Measurements from ENCODE around the gene CREB5.

The CREB5 gene

DNA sequence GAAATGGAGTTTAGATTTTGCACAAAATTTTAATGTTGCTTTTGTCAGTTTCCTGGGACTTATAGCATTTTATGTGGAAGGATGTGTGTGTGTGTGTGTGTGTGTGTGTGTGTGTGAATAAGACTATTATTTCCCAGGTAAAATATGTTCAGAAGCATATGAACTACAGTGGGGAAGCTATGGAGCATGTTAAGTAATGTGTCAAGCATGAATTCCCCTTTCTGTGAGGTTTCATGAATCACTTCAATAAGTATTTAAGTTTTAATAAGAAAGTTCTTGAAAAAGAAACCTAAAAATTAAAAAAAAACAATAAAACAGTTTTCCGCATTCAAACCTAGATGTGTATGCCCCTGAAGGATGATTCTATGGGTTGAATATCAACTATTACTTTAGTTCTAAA is 693 bp downstream of the CREB5 start:
- TF ChIP-seq TAF1 (IDR thresholded peaks at IDR 0.05; ENCODE audit: borderline replicate concordance, insufficient read depth, low read length) = no peak

DNA sequence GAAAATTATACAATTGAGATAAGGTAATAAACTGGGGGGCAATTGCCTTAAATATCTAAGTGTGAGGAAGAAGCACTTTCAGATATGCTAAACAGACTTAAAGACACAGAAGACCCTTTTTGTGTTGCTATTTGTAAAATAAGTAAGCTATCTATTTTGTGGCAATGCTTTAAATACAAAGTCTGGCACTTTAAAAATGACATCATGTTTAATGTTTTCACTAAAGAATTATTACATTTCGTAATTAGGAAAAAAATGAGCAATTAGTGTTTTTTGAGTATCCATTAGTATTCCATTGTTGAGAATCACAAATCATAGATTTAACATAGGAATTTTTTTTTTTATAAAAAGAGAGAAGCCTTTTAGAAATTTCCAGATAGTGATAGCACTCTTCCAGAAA is 2.1 kb downstream of the CREB5 start:
- TF ChIP-seq, protein P1, sequence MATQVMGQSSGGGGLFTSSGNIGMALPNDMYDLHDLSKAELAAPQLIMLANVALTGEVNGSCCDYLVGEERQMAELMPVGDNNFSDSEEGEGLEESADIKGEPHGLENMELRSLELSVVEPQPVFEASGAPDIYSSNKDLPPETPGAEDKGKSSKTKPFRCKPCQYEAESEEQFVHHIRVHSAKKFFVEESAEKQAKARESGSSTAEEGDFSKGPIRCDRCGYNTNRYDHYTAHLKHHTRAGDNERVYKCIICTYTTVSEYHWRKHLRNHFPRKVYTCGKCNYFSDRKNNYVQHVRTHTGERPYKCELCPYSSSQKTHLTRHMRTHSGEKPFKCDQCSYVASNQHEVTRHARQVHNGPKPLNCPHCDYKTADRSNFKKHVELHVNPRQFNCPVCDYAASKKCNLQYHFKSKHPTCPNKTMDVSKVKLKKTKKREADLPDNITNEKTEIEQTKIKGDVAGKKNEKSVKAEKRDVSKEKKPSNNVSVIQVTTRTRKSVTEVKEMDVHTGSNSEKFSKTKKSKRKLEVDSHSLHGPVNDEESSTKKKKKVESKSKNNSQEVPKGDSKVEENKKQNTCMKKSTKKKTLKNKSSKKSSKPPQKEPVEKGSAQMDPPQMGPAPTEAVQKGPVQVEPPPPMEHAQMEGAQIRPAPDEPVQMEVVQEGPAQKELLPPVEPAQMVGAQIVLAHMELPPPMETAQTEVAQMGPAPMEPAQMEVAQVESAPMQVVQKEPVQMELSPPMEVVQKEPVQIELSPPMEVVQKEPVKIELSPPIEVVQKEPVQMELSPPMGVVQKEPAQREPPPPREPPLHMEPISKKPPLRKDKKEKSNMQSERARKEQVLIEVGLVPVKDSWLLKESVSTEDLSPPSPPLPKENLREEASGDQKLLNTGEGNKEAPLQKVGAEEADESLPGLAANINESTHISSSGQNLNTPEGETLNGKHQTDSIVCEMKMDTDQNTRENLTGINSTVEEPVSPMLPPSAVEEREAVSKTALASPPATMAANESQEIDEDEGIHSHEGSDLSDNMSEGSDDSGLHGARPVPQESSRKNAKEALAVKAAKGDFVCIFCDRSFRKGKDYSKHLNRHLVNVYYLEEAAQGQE (IDR thresholded peaks at IDR 0.05; ENCODE audit: insufficient read depth in 1 of 2, low read depth in 2 of 2, low read length in 2 of 2) = no peak
- TF ChIP-seq TAF1 (IDR thresholded peaks at IDR 0.05; ENCODE audit: borderline replicate concordance, insufficient read depth, low read length) (no peak), SIN3A (IDR thresholded peaks at IDR 0.05; ENCODE audit: borderline replicate concordance, insufficient read depth, low read length) (no peak), POLR2AphosphoS5 (IDR thresholded peaks at IDR 0.05; ENCODE audit: low read depth, low read length) (no peak), FOXP2 (optimal IDR thresholded peaks at IDR 0.05; ENCODE audit: borderline replicate concordance, extremely low read depth, extremely low read length, insufficient read depth) (no peak)

- no peak for TF ChIP-seq SIN3A (IDR thresholded peaks at IDR 0.05; ENCODE audit: borderline replicate concordance, insufficient read depth, low read length)
- TF ChIP-seq, protein P1 (IDR thresholded peaks at IDR 0.05; ENCODE audit: insufficient read depth in 1 of 2, low read depth in 2 of 2, low read length in 2 of 2) = no peak
These were observed 5.1 kb downstream of the CREB5 start for GRCh38 chr7:28417321-28417940.

DNA sequence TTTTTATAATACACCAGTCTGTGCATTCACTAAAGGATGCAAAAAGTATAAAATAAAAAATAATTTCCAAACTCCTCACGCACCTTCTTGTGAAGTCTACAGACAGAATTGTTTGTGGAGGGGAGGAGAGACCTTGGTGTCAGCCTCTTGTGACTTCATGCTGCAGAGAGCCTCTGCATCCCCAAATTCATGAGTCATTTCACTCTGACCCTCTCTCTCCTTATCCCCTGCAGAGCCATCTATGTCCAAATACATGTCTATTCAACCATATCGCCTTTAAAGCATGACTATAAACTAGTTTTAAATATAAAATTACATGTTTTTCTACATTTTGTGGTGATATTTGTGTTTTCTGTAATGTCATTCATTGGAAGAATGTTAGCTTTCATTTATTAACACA is 6.0 kb downstream of the CREB5 start:
- no peak for TF ChIP-seq TAF1 (IDR thresholded peaks at IDR 0.05; ENCODE audit: borderline replicate concordance, insufficient read depth, low read length)
- TF ChIP-seq FOXP2 (optimal IDR thresholded peaks at IDR 0.05; ENCODE audit: borderline replicate concordance, extremely low read depth, extremely low read length, insufficient read depth) = no peak
- TF ChIP-seq, protein P1 (IDR thresholded peaks at IDR 0.05; ENCODE audit: insufficient read depth in 1 of 2, low read depth in 2 of 2, low read length in 2 of 2) = no peak
- no peak for TF ChIP-seq POLR2AphosphoS5 (IDR thresholded peaks at IDR 0.05; ENCODE audit: low read depth, low read length)
- no peak for TF ChIP-seq SIN3A (IDR thresholded peaks at IDR 0.05; ENCODE audit: borderline replicate concordance, insufficient read depth, low read length)

- TF ChIP-seq POLR2AphosphoS5 (IDR thresholded peaks at IDR 0.05; ENCODE audit: low read depth, low read length) = no peak
- TF ChIP-seq TAF1 (IDR thresholded peaks at IDR 0.05; ENCODE audit: borderline replicate concordance, insufficient read depth, low read length) = no peak
- no peak for TF ChIP-seq SIN3A (IDR thresholded peaks at IDR 0.05; ENCODE audit: borderline replicate concordance, insufficient read depth, low read length)
- TF ChIP-seq, protein P1 (IDR thresholded peaks at IDR 0.05; ENCODE audit: insufficient read depth in 1 of 2, low read depth in 2 of 2, low read length in 2 of 2) = no peak
- TF ChIP-seq FOXP2 (optimal IDR thresholded peaks at IDR 0.05; ENCODE audit: borderline replicate concordance, extremely low read depth, extremely low read length, insufficient read depth) = no peak
These were observed 6.6 kb downstream of the CREB5 start for GRCh38 chr7:28418966-28419365.
